ENCODE results near the gene SFSWAP.

Gene SFSWAP

GRCh38 chr12:131787143-131787660 is 76.3 kb downstream of the SFSWAP start:
- DNase-seq (ENCODE audit: low read depth in 2 of 2): no peak

GRCh38 chr12:131788070-131788469 is 77.2 kb downstream of the SFSWAP start:
- no peak for DNase-seq (ENCODE audit: low read depth in 2 of 2)

GRCh38 chr12:131789638-131790037 is 78.7 kb downstream of the SFSWAP start:
- no peak for DNase-seq (ENCODE audit: low read depth in 2 of 2)

GRCh38 chr12:131793243-131794022 is 82.5 kb downstream of the SFSWAP start:
- no peak for DNase-seq (ENCODE audit: low read depth in 2 of 2)

- no peak for DNase-seq (ENCODE audit: low read depth in 2 of 2)
Measured at GRCh38 chr12:131794061-131794460, 83.2 kb downstream of the SFSWAP start.

DNA sequence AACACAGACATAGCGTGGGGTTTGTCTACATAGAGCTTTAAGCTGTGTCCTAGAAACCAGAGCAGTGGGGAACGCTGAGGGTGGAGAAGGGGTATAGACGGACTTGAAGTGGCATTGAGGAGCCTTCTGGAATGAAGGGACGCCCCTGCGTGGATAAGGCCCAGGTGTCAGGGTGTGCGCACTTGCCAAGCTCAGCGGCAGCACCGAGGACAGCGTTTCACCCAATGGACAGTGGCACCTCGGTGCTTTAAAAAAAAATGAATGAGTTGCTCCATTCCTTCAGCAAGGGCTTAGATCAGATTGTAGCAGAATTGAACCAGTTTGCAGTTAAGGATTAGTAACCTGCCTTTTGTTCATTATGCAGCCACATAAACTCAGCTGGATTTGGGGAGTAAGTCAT is 83.7 kb downstream of the SFSWAP start:
- DNase-seq (ENCODE audit: low read depth in 2 of 2): no peak

DNA sequence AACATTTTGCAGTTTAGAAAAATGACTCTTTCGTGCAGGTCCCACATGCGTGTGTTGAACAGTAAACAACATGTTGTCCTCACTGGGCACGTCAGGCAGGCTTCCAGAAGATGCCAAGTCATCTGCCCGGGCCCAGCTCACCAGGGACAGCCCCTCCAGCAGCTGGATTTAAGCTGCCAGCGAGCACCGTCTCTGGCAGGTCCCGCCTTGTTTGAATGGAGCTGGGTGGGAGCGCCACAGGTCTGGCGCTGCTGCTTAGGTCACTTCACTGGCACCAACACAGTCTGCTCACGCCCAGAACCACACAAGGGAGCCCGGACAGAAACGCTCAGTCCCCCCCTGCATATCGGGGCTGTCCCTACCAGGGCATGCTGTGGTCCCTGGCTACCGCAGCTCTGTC is 84.2 kb downstream of the SFSWAP start:
- DNase-seq (ENCODE audit: low read depth in 2 of 2): no peak

- no peak for DNase-seq (ENCODE audit: low read depth in 2 of 2)
Measured at GRCh38 chr12:131795690-131796410, 85.0 kb downstream of the SFSWAP start.

GRCh38 chr12:131796411-131796736 is 85.5 kb downstream of the SFSWAP start:
- DNase-seq (ENCODE audit: low read depth in 2 of 2): no peak

GRCh38 chr12:131796754-131797587 is 86.1 kb downstream of the SFSWAP start:
- no peak for DNase-seq (ENCODE audit: low read depth in 2 of 2)

DNA sequence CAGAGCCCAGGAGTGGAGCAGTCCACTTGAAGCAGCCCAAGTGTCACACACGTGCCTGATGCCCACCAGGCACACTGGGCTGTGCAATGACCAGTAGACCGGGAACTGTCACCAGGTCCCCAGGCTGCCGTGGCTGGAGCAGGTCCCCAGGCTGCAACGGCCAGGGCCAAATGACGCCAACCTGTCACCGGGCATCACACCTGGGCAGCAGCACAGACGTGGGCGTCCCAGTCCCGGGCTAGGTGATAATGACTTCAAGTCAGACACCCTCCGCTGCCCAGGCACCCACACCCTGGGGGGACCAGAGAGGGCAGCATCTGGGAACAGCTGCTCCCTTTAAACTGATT is 86.7 kb downstream of the SFSWAP start:
- DNase-seq (ENCODE audit: low read depth in 2 of 2): no peak

DNA sequence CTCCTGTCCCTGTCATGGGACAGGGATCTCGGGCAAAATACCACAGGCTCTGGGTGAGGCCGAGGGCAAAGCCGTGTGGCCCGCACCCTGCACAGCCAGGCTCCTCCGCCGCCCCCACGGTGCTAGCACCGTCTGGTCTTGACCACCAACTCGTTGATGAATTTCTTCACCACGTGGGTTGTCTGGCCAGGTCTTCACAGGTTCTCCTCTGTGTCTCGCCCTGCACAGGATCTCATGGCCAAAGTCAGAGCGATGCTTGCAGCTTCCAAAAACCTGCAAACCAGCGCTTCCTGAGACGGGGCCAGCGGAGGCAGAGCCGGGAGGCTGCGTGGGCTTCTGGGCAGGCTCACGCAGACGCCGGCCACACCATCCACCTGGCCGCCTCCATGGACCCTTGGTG is 88.3 kb downstream of the SFSWAP start:
- no peak for DNase-seq (ENCODE audit: low read depth in 2 of 2)

GRCh38 chr12:131799828-131800593 is 89.1 kb downstream of the SFSWAP start:
- no peak for DNase-seq (ENCODE audit: low read depth in 2 of 2)

DNA sequence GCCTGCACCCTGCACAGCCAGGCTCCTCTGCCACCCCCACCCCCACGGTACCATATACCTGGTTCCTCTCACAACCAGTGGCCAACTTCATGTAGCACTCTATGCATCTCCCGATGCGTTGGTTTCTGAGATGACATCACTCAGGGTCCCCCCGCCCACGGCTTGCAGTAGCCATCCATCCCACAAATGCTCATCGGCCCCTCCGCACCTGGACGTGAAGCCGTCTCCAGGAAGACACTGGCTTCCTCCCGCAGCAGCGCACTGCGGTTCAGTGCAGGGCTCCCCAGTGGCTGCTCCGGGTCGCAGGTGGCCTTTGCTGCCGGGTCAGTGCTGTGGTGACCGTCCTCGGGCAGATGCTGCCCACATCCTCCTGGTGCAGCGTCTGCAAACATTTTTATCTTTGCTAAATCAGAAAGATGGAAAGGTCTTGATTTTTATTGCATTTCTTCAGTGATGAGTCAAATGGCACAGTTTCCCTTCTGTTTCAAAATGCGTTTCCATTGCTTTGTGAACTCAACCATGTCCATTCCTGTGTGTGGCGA is 89.8 kb downstream of the SFSWAP start:
- DNase-seq (ENCODE audit: low read depth in 2 of 2): no peak

DNA sequence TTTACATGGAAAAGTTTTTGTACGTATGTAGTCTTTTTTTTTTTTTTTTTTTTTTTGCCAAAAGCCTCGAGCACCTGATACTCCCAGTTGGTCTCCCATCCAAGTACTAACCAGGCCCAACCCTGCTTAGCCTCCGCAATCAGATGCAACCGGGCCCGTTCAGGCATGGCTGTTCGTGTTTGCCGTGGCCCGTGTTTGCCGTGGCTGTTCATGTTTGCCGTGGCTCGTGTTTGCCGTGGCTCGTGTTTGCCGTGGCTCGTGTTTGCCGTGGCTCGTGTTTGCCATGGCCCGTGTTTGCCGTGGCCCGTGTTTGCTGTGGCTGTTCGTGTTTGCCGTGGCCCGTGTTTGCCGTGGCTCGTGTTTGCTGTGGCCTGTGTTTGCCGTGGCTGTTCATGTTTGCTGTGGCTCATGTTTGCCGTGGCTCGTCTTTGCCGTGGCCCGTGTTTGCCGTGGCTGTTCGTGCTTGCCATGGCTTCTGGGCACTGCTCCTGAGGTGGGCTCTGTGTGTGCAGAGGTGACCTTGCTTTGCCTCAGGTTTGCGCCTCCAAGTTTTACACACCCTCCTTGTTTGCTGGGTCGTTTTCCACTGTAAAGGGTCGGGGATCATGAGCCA is 90.5 kb downstream of the SFSWAP start:
- DNase-seq (ENCODE audit: low read depth in 2 of 2): no peak

GRCh38 chr12:131803961-131804521 is 93.2 kb downstream of the SFSWAP start:
- DNase-seq (ENCODE audit: low read depth in 2 of 2): no peak

DNA sequence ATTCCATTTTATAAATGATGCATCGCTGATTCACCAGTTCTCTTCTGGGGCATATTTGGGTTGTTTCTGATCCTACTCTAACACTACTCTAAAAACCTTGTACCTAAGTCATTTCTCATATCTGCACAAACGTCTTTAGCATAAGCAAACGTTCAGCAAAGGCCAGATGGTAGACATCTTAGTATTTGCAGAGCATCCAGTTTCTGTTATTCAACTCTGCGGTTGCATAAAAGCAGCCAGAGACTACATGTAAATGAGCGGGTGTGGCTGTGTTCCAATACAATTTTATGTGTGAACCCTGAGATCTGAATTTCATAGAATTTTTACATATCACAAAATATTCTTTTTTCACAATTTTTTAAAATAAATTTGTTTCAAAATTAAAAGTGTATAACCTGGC is 94.5 kb downstream of the SFSWAP start:
- no peak for DNase-seq (ENCODE audit: low read depth in 2 of 2)

DNA sequence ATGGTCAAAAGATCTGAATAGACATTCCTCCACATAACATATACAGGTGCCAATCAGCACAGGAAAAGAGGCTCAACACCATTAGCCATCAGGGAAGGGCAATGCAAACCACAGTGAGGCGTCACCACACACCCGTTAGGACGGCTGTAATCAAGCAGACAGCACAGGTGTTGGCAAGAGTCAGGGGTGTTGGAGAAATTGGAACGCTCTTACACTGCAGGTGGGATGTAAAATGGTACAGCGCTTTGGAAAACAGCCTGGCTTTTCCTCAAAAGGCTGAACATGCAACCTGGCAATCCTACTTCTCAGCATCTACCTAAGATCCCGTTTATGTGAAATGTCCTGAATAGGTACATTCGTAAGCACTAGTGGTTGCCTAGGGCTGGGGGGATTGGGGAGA is 95.8 kb downstream of the SFSWAP start:
- no peak for DNase-seq (ENCODE audit: low read depth in 2 of 2)

DNA sequence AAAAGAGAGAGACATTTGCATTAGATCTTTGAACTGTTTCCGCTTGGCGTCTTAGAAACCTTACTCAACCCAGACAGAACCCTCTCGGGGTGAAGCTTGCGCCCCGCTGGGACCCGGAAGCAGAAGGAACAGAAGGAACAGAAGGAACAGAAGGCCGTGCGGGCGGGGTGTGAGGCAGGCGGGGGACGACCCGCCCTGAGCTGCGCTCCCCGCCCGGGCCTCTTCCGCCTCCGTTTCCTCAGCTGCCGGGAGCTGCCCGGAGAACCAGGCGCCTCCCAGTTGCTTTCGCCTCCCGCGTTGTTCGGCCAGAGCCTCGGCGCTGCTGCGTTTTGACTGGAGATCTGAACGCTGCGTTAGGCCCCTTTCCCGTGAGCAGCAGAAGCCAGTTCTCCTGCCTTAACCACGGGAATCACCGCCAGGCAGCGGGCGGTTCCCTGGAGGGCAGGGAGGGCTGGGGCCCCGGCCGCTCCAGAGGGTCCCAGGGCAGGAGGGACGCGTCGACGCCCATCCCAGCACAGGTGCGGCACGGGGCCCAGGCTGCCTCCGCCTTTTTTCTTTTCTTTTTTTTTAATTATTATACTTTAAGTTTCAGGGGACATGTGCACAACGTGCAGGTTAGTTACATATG is 98.0 kb downstream of the SFSWAP start:
- peak in 1 of 2 donors; percentile 40 for DNase-seq (ENCODE audit: low read depth in 2 of 2)
